Measurements from ENCODE around the gene NBPF1. TPM values are rescaled to one million over a fixed set of nuclear protein-coding genes. Genes with fewer than 3 reads are reported as not detected.
"Not testable (repeated sequence)": the region's sequence is repeated elsewhere in the genome, so short reads cannot be mapped to it uniquely, and the experiment has no call there.

NBPF1 gene
- total RNA-seq, 1 donor from 2014 or later = 5.2 TPM

GRCh38 chr1:16602336-16603011 is 10.9 kb downstream of the NBPF1 start:
- H3K36me3 Mint-ChIP-seq (ENCODE audit: low read depth); H3K4me1 Mint-ChIP-seq (ENCODE audit: low read depth); H3K27me3 Mint-ChIP-seq (ENCODE audit: low read depth); intact Hi-C loops (cut with micrococcal nuclease); H3K27ac Mint-ChIP-seq; H3K4me3 Mint-ChIP-seq (ENCODE audit: low read depth); DNase-seq (ENCODE audit: low spot score); H3K9me3 Mint-ChIP-seq: not testable (repeated sequence)

DNA sequence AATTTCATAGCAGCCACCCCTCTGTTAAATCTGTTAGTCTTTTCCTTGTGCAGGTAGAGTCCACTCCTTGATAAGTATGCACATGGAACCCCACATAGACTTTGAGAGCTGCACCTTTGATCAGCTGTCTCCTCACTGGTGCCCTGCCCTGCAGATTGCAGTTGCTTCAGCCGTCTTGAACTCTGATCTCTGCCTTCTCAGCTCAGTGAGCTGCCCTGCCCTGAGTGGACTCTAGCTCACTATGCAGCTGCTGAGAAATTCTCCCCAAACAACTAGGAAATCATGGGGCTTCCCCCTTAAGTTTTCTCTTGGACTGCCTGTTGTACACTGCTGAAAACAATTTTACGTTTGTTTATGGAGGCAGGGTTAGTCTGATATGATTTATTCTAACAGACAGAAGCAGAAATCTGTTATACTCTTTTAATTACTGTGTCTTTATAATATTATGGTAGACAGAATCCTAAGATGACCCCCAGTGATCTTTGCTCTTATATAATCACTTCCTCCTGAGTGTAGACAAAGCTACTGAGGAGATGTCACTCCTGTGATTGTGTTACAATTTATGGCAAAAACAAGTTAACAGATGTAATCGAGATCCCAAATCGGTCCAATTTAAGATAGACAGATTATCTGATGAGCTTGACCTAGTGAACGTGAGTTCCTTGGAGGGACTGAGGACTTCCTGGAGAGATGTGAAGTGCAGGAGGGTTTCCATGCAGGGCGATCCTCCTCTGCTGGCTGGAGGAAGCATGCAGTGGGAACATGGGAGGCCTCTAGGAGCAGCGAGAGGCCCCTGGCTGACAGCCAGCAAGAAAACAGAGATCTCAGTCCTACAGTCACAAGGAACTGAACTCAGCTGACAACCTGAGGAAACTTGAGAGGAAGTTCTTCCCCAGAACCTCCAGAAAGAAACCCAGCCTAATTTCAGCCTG is 12.2 kb downstream of the NBPF1 start:
- H3K9me3 Mint-ChIP-seq; H3K27ac Mint-ChIP-seq; H3K36me3 Mint-ChIP-seq (ENCODE audit: low read depth); H3K27me3 Mint-ChIP-seq (ENCODE audit: low read depth); DNase-seq (ENCODE audit: low spot score); H3K4me3 Mint-ChIP-seq (ENCODE audit: low read depth); H3K4me1 Mint-ChIP-seq (ENCODE audit: low read depth); intact Hi-C loops (cut with micrococcal nuclease): not testable (repeated sequence)

- H3K27me3 Mint-ChIP-seq (ENCODE audit: low read depth); H3K4me3 Mint-ChIP-seq (ENCODE audit: low read depth); H3K9me3 Mint-ChIP-seq; H3K27ac Mint-ChIP-seq; H3K4me1 Mint-ChIP-seq (ENCODE audit: low read depth); intact Hi-C loops (cut with micrococcal nuclease); DNase-seq (ENCODE audit: low spot score); H3K36me3 Mint-ChIP-seq (ENCODE audit: low read depth): not testable (repeated sequence)
Observed at GRCh38 chr1:16599326-16599725, 14.0 kb downstream of the NBPF1 start.

GRCh38 chr1:16595216-16595615 is 18.1 kb downstream of the NBPF1 start:
- H3K27ac Mint-ChIP-seq; DNase-seq (ENCODE audit: low spot score); H3K27me3 Mint-ChIP-seq (ENCODE audit: low read depth); H3K4me3 Mint-ChIP-seq (ENCODE audit: low read depth); H3K9me3 Mint-ChIP-seq; H3K4me1 Mint-ChIP-seq (ENCODE audit: low read depth); intact Hi-C loops (cut with micrococcal nuclease); H3K36me3 Mint-ChIP-seq (ENCODE audit: low read depth): not testable (repeated sequence)

DNA sequence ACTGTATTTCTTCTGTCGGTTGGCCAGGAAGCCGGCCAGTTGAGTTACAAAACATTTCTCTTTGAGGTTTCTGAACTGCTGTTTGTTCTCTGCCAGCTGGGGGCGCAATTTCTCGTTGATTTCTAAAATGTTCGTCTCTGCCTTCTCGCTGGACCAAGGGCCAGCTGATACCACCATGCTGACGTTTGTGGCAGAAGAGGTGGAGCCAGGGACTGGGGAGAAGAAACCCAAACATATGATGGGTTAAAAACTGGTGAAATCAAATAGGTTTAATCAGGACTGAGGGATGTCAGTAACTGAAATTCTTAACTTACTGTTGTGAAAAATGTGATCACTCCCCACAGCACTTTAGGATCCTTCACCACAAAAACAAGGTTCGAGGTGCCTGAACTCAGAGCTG is 21.5 kb downstream of the NBPF1 start:
- H3K36me3 Mint-ChIP-seq (ENCODE audit: low read depth); H3K27me3 Mint-ChIP-seq (ENCODE audit: low read depth); DNase-seq (ENCODE audit: low spot score); H3K27ac Mint-ChIP-seq; H3K4me3 Mint-ChIP-seq (ENCODE audit: low read depth); H3K9me3 Mint-ChIP-seq; H3K4me1 Mint-ChIP-seq (ENCODE audit: low read depth); intact Hi-C loops (cut with micrococcal nuclease): not testable (repeated sequence)

DNA sequence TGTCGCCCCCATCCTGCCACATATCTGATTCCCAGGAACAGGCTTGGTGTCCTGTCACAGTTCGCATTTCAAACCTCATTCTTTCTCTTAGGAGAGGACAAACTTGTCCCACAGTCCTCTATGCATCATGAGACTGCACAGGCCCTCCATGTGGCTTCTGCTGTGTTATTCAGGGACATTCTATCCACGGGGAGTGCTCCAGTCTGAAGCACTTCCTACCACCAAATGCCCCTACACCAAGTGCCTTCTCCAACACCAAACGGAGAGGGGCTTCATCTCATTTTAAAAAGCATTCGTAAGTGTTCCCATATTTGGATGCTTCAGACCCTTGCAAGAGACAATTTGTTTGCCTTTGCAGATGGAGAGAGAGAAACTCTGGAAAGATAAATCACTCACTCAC is 25.3 kb downstream of the NBPF1 start:
- H3K27ac Mint-ChIP-seq; DNase-seq (ENCODE audit: low spot score); H3K4me1 Mint-ChIP-seq (ENCODE audit: low read depth); intact Hi-C loops (cut with micrococcal nuclease); H3K36me3 Mint-ChIP-seq (ENCODE audit: low read depth); H3K27me3 Mint-ChIP-seq (ENCODE audit: low read depth); H3K9me3 Mint-ChIP-seq; H3K4me3 Mint-ChIP-seq (ENCODE audit: low read depth): not testable (repeated sequence)

DNA sequence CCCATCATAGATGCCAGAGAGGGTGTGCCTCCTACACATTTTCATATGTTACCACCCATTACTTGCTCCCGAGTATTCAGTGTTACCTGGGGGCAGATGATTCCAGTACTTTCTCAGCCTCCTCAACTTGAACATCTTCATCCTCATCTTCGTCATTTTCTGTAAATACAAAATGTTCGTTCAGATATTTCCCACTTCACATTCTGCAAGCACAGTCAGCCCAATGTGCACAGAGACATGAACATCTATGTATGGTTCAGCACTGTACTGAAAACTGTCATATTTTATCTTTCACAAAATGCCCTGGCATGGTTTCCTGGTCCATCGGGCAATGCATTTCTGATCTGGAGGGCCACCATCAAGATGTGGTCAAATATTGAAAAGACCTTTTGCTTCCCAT is 25.7 kb downstream of the NBPF1 start:
- DNase-seq (ENCODE audit: low spot score); H3K9me3 Mint-ChIP-seq; H3K4me3 Mint-ChIP-seq (ENCODE audit: low read depth); H3K27ac Mint-ChIP-seq; H3K36me3 Mint-ChIP-seq (ENCODE audit: low read depth); H3K4me1 Mint-ChIP-seq (ENCODE audit: low read depth); H3K27me3 Mint-ChIP-seq (ENCODE audit: low read depth); intact Hi-C loops (cut with micrococcal nuclease): not testable (repeated sequence)

- H3K36me3 Mint-ChIP-seq (ENCODE audit: low read depth); H3K27me3 Mint-ChIP-seq (ENCODE audit: low read depth); H3K4me1 Mint-ChIP-seq (ENCODE audit: low read depth); H3K4me3 Mint-ChIP-seq (ENCODE audit: low read depth); H3K9me3 Mint-ChIP-seq; DNase-seq (ENCODE audit: low spot score); H3K27ac Mint-ChIP-seq; intact Hi-C loops (cut with micrococcal nuclease): not testable (repeated sequence)
Observed at GRCh38 chr1:16565324-16565723, 48.0 kb downstream of the NBPF1 start.

- DNase-seq (ENCODE audit: low spot score); H3K27ac Mint-ChIP-seq; H3K36me3 Mint-ChIP-seq (ENCODE audit: low read depth); H3K4me1 Mint-ChIP-seq (ENCODE audit: low read depth); H3K4me3 Mint-ChIP-seq (ENCODE audit: low read depth); H3K27me3 Mint-ChIP-seq (ENCODE audit: low read depth); intact Hi-C loops (cut with micrococcal nuclease); H3K9me3 Mint-ChIP-seq: not testable (repeated sequence)
Observed at GRCh38 chr1:16561035-16561434, 52.3 kb downstream of the NBPF1 start.

DNA sequence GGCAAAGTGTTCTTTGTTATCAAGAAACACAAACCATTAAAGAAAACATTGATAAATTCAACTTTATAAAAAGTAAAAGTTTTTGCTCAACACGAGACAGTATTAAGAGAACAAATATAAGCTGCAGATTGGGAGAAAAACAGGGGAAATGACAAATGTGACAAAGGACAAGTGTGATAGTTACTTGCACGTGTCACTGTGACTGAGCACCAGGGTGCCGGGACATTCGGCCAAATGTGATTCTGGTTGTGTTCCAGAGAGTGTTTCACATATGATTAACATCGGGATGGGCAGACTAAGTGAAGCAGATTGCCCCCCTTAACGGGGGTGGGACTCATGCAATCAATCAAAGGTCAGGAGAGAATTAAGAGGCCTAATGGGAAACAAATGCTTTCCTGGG is 52.9 kb downstream of the NBPF1 start:
- H3K9me3 Mint-ChIP-seq; intact Hi-C loops (cut with micrococcal nuclease); H3K4me3 Mint-ChIP-seq (ENCODE audit: low read depth); H3K36me3 Mint-ChIP-seq (ENCODE audit: low read depth); H3K27me3 Mint-ChIP-seq (ENCODE audit: low read depth); DNase-seq (ENCODE audit: low spot score); H3K4me1 Mint-ChIP-seq (ENCODE audit: low read depth); H3K27ac Mint-ChIP-seq: not testable (repeated sequence)

- H3K27me3 Mint-ChIP-seq (ENCODE audit: low read depth); H3K9me3 Mint-ChIP-seq; intact Hi-C loops (cut with micrococcal nuclease); H3K36me3 Mint-ChIP-seq (ENCODE audit: low read depth); DNase-seq (ENCODE audit: low spot score); H3K4me3 Mint-ChIP-seq (ENCODE audit: low read depth); H3K4me1 Mint-ChIP-seq (ENCODE audit: low read depth); H3K27ac Mint-ChIP-seq: not testable (repeated sequence)
Observed at GRCh38 chr1:16559688-16560087, 53.7 kb downstream of the NBPF1 start.

DNA sequence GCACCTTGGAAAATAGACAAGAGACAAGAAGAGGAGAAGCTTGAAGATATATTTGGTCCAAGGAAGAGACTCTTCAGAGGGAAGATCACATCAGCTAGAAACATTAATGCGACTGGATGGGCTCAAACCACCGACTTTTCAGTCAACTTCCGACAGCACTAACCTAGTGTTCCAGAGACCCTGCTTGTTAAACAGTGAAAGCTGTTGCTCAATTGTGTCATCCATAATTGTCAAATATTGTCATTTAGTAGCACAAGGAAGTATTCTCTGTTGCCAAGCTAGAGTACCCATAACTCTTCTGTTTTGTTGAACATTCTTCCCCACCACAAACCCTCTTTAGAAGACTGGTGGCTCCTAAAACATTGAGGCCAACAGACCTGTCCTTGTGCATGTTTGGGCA is 56.3 kb downstream of the NBPF1 start:
- H3K27me3 Mint-ChIP-seq (ENCODE audit: low read depth); intact Hi-C loops (cut with micrococcal nuclease); H3K36me3 Mint-ChIP-seq (ENCODE audit: low read depth); H3K9me3 Mint-ChIP-seq; DNase-seq (ENCODE audit: low spot score); H3K27ac Mint-ChIP-seq; H3K4me1 Mint-ChIP-seq (ENCODE audit: low read depth); H3K4me3 Mint-ChIP-seq (ENCODE audit: low read depth): not testable (repeated sequence)

DNA sequence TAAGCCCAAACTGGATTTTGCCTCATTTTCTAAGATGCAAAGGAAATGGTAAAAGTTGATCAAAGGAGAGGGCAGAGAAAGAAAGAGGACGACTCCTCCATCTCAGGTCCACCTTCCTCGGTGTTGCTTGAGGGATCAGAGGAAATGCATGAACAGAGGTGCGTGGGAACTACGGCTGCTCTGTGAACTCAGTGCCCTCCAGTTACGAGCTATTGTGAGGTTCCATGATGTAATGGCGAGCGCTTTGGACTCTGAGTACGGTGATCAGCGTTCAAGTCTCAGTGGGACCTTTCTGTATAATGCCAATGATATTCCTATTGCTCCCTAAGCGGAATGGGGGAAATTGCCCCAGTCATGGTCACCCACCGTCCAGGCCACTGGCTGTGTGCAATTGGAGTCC is 60.1 kb downstream of the NBPF1 start:
- H3K4me3 Mint-ChIP-seq (ENCODE audit: low read depth); H3K27me3 Mint-ChIP-seq (ENCODE audit: low read depth); H3K4me1 Mint-ChIP-seq (ENCODE audit: low read depth); DNase-seq (ENCODE audit: low spot score); H3K36me3 Mint-ChIP-seq (ENCODE audit: low read depth); H3K9me3 Mint-ChIP-seq; intact Hi-C loops (cut with micrococcal nuclease); H3K27ac Mint-ChIP-seq: not testable (repeated sequence)
